Measurements from ENCODE around the gene MYO3B.

The MYO3B gene

DNA sequence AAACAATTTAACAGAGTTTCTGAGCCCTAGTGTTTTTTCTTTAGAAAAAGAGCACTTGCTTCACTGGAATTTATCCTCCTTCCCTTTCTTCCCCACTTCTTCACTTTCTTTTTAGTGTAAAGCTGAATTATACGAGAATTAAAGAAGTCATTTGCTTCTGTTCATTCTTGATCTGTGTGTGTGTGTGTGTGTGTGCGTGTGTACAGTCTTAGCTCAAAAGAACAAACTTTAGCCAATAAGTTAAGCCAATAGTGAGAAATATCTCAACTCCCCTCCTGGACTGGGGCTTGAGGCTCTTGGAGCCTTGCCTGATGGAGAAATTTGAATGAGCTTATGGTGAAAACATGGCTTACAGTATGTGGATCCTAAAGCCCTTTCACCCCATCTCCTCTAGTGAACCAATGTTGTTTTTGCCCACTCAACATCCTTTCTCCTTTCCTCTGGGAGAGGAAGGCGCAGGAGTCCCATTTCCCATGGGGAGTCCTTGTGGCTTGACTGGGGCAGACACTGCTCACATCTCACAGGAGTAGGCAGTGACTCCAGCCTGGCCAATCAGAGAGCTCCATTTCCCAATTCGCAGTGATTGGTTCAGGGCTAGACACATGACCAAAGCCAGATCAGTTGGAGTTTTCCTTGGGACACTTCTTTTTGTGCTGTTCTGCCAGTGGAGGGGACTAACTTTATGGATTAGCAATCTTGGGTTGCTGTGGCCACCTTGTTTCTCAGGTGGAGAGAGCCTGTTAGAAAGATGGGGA lies 16.3 kb upstream of the MYO3B start:
- DNase-seq = no peak

DNA sequence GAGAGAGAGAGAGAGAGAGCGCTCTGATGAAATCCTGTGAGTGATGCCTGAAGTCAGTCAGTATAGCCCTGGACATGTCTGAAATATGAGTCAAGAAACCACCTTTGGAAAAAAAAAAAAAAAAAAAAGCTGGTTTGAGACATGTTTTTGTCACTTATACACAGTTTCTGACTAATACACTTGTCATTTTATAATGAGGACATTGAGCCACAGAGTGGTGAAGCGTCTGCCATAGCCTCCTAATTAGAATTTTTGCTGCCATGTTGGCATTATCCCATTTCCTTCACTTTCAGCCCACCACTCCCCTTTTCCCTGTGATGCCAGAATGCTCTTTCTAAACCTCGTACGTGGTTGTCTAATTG lies 15.7 kb upstream of the MYO3B start:
- no peak for DNase-seq

DNA sequence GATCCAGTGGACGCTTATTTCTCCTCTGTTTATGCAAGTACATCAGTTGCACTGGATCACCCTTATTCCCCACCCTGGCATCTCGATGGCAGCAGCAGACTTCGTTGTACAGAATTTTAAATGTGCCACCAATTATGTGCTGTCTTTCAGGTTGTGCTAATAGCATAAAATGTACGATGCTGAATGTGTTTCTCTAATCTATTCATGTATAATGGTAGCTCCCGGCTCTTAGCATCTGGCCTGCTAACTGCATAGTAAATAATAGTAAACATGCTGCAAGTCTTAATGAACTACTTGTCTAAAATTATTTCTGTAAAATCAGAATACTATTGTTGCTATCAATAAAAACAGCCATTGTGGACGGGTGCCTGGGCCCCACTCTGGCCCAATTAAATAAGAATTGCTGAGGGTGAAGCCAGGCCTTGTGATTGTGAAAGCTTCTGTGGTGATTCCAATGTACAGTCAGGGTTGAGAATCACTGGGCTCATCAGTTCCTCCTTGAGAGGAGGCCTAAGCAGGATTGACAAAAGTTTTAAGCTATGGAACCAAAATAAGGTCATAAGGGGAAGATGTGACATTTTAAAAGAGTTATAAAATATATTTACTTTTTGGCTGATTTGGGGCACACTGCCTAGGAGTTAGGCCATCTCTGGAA lies 14.4 kb upstream of the MYO3B start:
- no peak for DNase-seq

DNA sequence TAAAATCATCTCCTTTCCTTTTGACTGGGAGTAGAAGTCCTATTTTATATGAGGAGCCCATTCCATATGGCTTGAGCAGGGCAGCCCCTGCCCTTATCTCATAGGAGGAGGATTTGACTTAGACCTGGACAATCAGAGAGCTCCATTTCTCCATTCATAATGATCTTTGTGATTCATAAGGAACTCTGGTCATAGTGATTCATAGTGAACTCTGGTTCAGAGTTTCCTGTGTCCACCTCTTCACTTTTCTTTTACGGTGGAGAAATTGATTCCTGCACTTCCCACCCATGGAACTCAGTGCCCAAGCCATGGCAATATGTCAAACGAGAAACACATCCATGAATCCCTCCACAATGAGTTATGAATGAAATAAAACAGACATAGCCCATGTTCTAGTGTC lies 12.8 kb upstream of the MYO3B start:
- no peak for DNase-seq

DNA sequence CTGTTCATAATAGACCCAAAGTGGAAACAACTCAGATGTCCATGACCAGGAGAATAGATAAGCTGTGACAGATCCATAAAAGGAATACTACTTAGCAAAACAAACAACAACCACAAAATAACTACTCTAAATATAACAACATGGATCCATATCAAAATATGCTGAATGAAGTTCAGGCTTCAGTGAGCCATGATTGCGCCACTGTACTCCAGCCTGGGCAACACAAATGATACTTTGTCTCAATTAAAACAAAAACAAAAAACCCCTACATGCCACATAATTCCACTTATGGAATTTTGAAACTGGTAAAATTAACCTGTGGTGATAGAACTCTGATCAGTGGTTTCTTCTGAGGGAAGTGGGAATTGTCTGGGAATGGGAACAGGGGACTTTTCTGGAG lies 11.2 kb upstream of the MYO3B start:
- no peak for DNase-seq

DNA sequence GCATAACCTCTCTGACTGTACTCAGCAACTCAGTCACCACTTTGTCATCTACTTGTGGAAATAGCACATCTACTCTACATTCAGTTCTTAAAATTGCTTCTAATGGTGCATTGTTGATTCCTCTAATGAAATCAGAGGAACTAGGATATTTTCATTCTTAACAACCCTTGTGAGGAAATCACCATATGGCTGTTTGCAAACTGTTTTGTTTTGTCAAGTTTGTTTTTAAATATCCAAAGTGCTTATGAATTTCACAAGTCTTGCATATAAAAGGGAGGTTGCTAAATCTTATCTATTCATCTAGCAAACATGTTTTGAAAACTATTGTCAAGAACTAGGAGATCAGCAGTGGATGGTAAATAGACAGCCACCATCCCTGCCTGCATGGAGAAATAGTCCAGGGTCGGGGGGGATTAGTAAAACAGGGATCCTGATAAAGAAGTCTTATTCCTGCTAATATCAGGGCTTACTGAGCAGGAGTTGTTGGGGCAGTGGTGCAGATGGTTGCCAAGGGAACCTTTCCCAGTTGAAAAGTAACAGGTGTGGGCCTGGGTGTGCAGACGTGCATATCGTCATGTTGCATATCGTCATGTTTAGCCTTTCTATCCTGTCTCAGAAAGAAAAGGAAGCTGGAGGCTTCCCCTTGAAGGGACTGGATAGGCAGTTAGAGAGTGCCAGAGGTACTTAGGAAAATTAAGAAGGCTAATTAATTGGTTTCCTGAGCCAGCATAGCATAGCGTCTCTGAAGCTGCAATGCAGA lies 7.5 kb upstream of the MYO3B start:
- DNase-seq = no peak

DNA sequence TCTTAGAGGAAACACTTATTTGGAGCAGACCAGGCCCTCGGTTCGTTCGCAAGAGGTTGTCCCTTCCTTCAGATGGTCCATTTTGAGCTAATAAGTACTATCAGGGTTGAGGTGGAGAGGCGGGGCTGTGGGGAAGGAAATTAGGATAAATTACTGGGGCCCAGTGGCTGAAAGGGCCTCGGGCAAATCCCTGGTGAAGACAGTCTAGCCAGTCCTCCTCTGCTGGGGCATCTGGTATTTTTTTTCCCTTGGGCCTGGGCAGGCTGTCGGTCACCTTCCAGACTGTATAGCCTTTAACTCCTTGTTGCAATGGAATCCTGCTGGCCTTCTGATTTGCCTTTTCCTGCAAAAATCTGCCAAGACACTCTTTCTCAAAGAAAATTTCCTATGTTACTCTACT lies 1.7 kb upstream of the MYO3B start:
- DNase-seq = no peak

DNA sequence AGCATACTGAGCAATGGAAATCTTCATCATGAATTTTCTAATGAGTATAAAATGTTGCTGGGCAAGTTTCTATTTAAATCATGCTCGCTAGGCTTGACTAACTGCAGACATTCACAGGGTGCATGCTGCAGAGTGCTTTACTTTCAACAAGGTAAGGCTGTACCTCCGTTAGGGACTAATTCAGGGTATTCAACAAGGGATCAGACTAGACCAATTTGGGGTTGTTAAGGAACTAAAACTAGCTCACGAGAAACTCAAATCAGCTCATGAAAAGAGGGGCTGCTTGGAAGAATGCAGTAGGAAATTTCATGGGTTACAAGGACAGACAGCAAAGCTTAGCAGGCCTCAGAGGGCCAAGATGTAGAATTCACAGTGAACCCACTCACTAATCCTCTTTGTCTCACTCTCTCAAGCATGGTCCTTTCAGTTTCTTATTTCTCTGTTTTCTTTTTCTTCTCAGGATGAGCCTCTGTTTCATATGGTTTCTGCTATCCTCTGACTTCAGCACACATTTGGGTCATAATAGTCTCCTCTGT lies 2.2 kb downstream of the MYO3B start:
- no peak for DNase-seq

DNA sequence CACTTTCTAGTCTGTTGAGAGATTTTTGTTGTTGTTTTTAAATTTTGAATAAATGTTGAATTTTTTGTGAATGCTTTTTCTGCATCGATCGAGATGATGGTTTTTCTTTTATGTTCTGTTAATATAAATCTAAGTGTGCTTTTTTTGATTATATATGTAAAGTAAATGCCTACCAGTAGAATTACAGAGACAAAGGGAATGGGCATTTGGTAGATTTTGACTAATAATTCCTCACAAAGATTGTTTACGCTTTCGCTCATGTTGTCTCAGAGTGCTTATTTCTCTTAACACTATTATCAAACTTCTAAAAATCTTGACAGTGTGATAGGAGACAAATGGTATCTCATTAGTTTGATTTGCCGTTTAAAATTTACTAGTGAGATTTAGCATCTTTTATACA lies 3.7 kb downstream of the MYO3B start:
- no peak for DNase-seq

DNA sequence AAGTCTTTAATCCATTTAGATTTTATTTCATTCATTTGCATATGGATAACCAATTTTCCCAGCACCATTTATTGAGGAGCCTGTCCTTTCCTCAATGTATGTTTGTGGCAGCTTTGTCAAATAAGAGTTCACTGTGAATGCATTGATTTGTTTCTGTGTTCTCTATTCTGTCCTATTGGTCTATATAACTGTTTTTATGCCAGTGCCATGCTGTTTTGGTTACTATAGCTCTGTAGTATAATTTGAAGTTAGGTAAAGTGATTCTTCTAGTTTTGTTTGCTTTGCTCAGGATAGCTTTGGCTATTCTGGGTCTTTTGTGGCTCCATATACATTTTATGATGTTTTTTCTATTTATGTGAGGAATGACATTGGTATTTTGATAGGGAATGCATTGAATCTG lies 7.4 kb downstream of the MYO3B start:
- no peak for DNase-seq

DNA sequence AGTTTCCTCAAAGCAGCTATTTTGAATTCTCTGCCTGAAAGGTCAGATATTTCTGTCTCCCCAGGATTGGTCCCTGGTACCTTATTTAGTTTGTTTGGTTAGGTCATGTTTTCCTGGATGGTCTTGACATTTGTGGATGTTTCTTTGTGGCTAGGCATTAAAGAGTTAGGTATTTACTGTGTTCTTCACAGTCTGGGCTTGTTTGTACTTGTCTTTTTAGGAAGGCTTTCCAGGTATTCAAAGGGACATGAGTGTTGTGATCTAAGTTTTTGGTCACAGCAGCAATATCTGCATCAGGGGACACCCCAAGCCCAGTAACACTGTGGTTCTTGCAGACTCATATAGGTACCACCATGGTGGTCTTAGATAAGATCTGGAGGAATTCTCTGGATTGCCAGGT lies 11.8 kb downstream of the MYO3B start:
- DNase-seq = no peak

DNA sequence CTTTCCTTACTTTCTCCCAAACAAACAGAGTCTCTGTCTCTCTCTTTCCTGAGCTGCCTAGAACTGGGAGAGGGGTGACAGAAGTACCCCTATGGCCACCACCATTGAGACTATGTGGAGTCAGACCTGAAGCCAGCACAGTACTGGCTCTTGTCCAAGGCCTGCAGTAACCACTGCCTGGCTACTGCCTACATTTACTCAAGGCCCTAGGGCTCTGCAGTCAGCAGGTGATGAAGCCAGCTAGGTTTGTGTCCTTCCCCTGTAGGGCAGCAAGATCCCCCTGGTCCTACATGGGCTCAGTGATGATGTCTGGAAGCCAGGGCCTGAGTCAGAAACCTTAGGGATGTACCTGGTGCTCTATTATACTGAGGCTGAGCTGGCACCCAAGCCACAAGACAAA lies 12.2 kb downstream of the MYO3B start:
- no peak for DNase-seq

DNA sequence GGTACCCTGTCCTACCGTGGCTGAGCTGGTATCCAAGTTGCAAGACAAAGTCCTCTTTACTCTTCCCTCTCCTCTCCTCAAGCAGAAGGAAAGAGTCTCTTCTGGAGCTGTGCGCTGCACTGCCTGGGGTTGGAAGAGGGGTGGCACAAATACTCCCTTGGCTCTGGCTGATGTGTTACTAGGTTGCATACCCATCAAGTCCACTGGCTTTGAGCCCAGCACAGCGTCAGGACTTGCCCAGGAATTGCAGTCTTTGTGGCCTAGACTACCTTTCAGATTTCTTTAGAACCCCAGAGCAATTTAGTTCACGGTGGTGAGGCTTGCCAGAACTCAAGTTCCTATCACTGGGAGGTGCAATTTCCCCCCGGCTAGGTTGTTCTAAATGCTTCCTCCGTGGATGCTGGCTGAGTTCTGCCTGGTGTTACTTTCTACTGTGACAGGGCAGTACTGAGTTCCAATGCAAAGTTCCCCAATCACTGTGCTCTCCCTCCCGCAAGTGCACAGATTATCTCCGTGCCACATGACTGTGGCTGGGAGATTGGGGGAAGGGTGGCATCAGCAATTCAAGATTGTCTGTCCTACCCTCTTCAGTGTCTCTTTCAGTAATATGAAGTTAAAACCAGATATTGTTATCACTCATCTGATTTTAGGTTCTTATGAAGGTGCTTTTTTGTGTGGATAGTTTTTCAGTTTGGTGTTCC lies 13.4 kb downstream of the MYO3B start:
- DNase-seq = no peak

DNA sequence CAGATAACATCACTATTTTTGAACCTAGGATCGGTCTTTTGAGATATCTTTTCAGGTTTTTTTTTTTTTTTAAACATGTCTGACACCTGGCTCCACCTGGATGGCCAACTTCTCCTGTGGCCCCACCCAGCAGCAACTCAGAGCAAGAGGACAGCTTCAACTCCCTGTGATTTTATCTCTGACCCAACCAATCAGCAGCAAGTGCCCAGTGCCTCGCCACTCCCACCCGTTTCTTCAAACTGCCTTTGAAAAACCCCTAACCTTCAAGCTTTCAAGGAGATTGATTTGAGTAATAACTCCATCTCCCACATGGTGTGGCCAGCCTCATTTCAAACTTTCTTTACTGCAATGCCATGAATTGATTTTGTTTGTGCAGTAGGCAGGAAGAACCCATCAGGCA lies 19.0 kb downstream of the MYO3B start:
- no peak for DNase-seq

DNA sequence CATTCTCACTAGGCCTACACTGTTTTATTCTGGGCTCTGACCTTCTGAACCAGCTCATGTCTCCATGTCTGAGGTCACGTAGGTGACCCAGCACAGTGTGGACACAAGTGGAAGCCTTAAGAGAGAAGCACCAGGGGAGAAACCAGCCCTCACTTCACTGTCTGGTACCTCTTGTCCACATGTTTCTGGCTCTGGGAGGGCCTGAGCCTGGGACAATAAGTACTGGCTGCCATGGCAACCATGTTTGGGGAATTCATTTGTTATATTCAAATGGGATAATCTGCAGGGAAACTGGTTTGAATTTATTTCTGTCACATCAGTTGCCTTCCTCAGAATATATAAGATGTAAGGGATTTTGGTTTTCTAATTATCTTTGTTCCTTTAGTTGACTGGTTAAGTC lies 23.3 kb downstream of the MYO3B start:
- DNase-seq = no peak

DNA sequence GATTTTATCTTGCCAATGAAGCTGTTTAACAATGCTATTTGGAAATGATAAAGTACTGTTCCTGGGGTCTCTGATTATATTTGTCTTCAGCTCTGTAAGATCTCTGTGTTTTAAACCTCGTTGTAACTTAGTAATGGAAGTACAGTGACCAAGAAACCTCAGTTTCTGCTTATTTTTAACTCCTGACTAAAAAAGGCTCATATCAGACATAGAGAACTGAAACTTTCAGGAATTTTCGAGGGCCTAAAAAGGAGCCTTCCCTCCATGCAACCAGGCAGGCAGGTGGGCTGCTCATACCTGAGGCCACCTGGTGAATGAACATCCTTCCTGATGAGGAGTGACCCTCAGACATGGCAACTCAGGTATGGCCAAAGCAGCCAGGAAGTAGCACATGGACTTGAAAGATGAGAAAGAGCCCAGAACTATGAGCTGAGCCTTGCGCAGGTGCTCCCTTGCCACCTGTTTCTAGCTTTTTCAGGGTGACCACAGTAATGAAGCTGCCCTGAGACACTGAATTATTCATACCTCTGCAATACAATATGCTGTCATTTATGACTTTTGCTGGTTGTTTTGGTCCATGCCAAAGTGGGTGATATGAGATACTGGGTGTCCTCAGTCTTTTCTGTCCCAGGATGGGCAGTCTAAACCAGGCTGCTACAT lies 23.9 kb downstream of the MYO3B start:
- no peak for DNase-seq

DNA sequence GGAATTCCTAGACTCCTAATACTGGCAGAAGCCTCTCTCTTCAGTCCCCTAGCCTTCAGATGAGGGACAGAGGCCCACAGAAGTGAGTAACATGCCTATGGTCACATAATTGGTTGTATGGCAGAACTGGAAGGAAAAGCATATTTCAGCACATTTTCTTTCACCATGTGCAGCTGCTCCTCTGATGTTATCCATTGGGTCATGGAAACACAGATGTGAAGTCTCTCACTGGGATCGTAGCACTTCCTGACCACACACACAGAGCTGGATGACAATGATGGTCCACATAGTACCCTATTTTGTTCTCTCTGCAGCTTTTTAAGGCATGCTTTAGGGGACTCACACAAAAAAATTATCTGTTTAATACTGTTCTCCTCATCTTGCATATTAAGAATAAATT lies 24.5 kb downstream of the MYO3B start:
- DNase-seq = no peak

DNA sequence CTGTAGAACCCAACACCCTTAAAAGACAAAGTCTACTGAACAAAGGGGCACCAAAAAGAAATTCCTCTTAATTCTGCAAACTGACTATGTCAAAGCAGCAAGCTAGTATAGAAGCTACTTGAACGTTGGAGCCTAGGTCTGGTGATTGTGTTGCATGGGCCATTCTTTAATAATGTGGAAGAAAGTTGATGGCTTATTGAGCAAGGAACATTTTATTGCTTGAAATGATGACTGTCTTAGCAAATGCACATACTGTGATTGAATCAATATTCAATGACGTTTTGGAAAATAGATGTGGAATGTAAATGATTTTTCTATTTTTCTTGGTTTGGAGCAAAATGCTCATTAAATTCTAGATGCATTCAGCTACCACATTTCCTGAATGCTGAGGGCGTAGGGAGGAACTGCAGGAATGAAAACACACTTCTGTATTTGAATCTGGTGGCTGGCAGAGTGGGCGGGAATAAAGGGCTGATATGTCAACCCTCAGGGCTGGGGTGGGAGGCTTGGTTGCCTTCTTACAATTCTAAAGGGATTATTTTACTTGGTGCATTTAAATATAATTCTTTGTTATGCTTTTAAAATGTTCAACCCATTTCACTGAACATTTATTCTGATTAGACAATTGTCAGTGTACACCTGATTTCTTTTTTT lies 26.5 kb downstream of the MYO3B start:
- no peak for DNase-seq

DNA sequence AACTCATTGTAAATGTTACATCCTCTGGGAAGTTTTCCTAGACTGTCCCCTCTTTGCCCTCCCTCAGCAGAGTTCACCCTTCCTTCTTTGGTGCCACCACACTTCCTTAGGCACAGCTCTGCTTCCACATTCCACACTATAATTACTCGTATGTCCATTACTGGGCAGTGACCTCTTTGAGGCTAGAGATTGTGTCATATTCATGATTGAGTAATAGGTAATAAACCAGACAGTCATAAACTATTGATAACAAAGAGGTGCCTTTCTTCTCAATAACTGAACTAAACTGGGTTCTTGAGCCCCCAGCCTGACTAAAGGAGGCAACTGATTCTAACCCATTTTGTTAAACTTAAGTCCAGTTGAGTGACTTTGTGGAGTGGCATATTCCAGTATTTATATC lies 28.3 kb downstream of the MYO3B start:
- DNase-seq = no peak

DNA sequence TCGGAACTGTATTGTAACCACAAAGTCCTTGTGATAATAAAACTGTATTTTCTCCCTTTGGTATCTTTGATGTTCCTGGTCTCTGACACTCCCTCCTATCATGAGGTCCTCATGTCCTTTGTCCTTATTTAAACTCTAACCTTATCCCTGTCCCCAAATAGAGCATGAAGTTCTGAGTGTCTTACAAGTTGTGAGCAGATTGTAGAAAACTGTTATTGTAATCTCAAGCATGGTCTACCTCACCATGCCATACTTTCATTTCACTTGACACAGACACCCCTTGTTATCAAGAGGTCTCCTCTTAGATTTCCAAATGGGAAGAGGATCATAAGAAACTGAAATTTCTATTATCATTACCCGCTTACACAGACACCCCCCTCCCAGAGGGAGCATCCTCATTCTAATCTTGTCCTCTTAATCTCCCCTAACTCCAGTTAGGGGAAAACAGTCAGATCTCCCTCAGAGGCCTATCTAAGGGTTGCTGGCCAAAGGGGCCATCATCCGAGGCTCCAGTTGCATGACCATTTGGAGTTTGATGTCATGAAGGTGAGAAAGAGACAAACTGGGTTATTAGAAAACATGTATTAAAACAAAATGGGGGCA lies 29.0 kb downstream of the MYO3B start:
- DNase-seq = no peak

DNA sequence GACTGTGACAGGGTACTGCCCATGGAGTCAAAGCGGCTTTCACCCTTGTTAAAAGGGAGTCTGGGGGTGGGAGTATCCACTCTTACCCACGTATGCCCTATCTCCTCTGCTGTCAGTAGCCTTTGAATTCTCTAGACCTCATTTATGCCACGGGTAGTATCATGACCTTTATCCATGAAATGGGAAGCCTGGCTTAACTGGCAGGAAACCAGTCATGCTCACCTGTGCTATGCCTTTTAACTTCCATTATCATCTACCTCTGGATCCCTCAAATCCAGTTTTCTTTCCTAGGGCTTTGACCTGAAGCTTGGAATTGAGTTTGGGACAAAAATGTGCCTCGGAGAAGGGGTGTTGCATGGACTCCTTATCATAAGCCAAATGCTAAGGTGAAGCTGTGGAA lies 30.0 kb downstream of the MYO3B start:
- DNase-seq = no peak

DNA sequence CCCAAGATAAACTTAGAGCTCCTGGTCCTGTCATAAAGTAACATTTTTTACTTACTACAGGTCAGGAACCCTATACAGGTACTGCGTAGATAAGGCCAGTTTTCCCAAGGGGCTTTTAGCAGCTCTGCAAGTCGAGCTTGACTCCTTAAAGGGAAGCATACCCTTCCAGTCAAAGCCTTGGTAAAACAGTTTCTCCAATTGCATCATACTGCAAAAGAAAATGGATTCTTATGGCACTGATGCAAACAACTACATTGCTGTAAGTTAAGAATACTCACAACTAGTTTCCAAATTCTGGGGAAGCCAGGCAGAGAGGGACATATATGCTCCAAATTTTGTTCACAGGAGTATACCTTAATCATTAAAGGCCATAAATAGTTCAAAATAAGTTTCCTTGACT lies 31.0 kb downstream of the MYO3B start:
- no peak for DNase-seq
